Measurements from ENCODE around the gene SERPINH1.

DNA sequence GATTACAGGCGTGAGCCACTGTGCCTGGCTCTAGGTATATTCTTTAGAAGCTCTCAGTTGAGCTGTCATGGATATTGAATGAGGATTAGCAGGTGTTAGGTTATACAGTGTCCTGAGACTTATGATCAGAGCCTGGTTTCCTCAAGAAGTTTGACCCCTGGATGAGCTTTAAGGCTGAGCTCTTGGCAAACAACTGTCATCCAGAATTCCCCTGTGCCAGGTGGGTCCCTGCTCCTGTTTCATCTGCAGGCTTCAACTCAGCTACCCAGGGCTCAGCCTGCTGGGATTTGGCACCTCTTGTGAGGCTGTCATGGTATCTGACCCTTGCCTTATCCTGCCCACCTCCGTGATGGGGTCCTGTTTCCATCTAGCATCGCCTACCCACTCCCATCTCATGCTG lies 24.3 kb downstream of the SERPINH1 start:
- TF ChIP-seq, protein P1, sequence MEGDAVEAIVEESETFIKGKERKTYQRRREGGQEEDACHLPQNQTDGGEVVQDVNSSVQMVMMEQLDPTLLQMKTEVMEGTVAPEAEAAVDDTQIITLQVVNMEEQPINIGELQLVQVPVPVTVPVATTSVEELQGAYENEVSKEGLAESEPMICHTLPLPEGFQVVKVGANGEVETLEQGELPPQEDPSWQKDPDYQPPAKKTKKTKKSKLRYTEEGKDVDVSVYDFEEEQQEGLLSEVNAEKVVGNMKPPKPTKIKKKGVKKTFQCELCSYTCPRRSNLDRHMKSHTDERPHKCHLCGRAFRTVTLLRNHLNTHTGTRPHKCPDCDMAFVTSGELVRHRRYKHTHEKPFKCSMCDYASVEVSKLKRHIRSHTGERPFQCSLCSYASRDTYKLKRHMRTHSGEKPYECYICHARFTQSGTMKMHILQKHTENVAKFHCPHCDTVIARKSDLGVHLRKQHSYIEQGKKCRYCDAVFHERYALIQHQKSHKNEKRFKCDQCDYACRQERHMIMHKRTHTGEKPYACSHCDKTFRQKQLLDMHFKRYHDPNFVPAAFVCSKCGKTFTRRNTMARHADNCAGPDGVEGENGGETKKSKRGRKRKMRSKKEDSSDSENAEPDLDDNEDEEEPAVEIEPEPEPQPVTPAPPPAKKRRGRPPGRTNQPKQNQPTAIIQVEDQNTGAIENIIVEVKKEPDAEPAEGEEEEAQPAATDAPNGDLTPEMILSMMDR (IDR thresholded peaks at IDR 0.05) = no peak
- no peak for TF ChIP-seq EZH2 (IDR thresholded peaks at IDR 0.05; ENCODE audit: borderline replicate concordance, insufficient read depth, low read depth, low read length, poor library complexity, severe bottlenecking)
